AML-193 (cell line): Measurements from ENCODE around the gene PARP4.
"Not testable (repeated sequence)": the region's sequence is repeated elsewhere in the genome, so short reads cannot be mapped to it uniquely, and the experiment has no call there.

Experiments used
- DNase-seq, 2 experiments: peaks; one replicate each; lab custom pipeline; 2025; lab: John Stamatoyannopoulos, UW

Gene PARP4

GRCh38 chr13:24450530-24450929, 62.0 kb downstream of the PARP4 start:
- no peak for DNase-seq

GRCh38 chr13:24444851-24445250, 67.7 kb downstream of the PARP4 start:
- not testable (repeated sequence) for DNase-seq

GRCh38 chr13:24443366-24443765, 69.2 kb downstream of the PARP4 start:
- DNase-seq: no peak

- DNase-seq: not testable (repeated sequence)
Measured at GRCh38 chr13:24426045-24426444, 86.5 kb downstream of the PARP4 start.

GRCh38 chr13:24419668-24420067, 92.9 kb downstream of the PARP4 start:
- DNase-seq: not testable (repeated sequence)

GRCh38 chr13:24407844-24408243, 104.7 kb downstream of the PARP4 start:
- peak in 1 of 2 experiments; percentile 13 for DNase-seq

- DNase-seq: no peak
Measured at GRCh38 chr13:24406524-24406923, 106.1 kb downstream of the PARP4 start.

GRCh38 chr13:24396821-24397220, 115.8 kb downstream of the PARP4 start:
- no peak for DNase-seq

- DNase-seq: no peak
Measured at GRCh38 chr13:24392972-24393371, 119.6 kb downstream of the PARP4 start.

- DNase-seq: not testable (repeated sequence)
Measured at GRCh38 chr13:24391771-24392683, 120.6 kb downstream of the PARP4 start.

- DNase-seq: not testable (repeated sequence)
Measured at GRCh38 chr13:24390795-24391194, 121.8 kb downstream of the PARP4 start.

- DNase-seq: no peak
Measured at GRCh38 chr13:24389506-24389905, 123.1 kb downstream of the PARP4 start.

- not testable (repeated sequence) for DNase-seq
Measured at GRCh38 chr13:24388743-24389142, 123.8 kb downstream of the PARP4 start.

GRCh38 chr13:24386816-24387708, 125.5 kb downstream of the PARP4 start:
- DNase-seq: no peak

GRCh38 chr13:24385902-24386301, 126.7 kb downstream of the PARP4 start:
- DNase-seq: no peak

- DNase-seq: not testable (repeated sequence)
Measured at GRCh38 chr13:24384946-24385345, 127.6 kb downstream of the PARP4 start.

GRCh38 chr13:24384091-24384490, 128.5 kb downstream of the PARP4 start:
- not testable (repeated sequence) for DNase-seq

- DNase-seq: no peak
Measured at GRCh38 chr13:24381541-24382265, 130.9 kb downstream of the PARP4 start.

- not testable (repeated sequence) for DNase-seq
Measured at GRCh38 chr13:24380881-24381280, 131.7 kb downstream of the PARP4 start.

- DNase-seq: not testable (repeated sequence)
Measured at GRCh38 chr13:24380227-24380626, 132.4 kb downstream of the PARP4 start.

- not testable (repeated sequence) for DNase-seq
Measured at GRCh38 chr13:24371273-24371672, 141.3 kb downstream of the PARP4 start.
